GM23248 (cell line): ENCODE data around the gene DDN. TPM values are rescaled to one million over a fixed set of nuclear protein-coding genes. Genes with fewer than 3 reads are reported as not detected.

Experiments used
- DNase-seq: peaks from one replicate; pipeline ENCODE4 v3.0.0-alpha.2; 2015
- H2AFZ ChIP-seq: fragments of 200-600 bp; sonication (generic); 2 replicates; pipeline ENCODE4 v1.6.1; 2016; ENCODE audit warnings: antibody characterized with exemption
- H3F3A ChIP-seq: fragments of 200-600 bp; sonication (generic); 2 replicates; pipeline ENCODE4 v1.6.1; 2016; ENCODE audit warnings: mild to moderate bottlenecking, antibody characterized with exemption, mixed run types; ENCODE audit not compliant: insufficient read depth
- H3K27ac ChIP-seq: fragments of 200-600 bp; sonication (generic); 2 replicates; pipeline ENCODE4 v1.5.1; 2016; ENCODE audit warnings: mild to moderate bottlenecking
- H3K27me3 ChIP-seq: fragments of 200-600 bp; sonication (generic); replicated peaks from 2 replicates; pipeline ENCODE4 v1.6.1; 2016; ENCODE audit warnings: mild to moderate bottlenecking; ENCODE audit not compliant: insufficient read depth
- H3K36me3 ChIP-seq: fragments of 200-600 bp; sonication (generic); 2 replicates; pipeline ENCODE4 v1.6.1; 2016; ENCODE audit warnings: low read depth, mild to moderate bottlenecking
- H3K4me1 ChIP-seq: fragments of 200-600 bp; sonication (generic); 2 replicates; pipeline ENCODE4 v1.6.1; 2016; ENCODE audit warnings: mild to moderate bottlenecking; ENCODE audit not compliant: insufficient read depth
- H3K4me2 ChIP-seq: fragments of 200-600 bp; sonication (generic); one replicate; pipeline ENCODE4 v1.6.1; 2016; ENCODE audit warnings: mild to moderate bottlenecking; ENCODE audit not compliant: unreplicated experiment
- H3K4me3 ChIP-seq: fragments of 200-600 bp; sonication (generic); 2 replicates; pipeline ENCODE4 v1.5.1; 2016; ENCODE audit warnings: mild to moderate bottlenecking
- H3K79me2 ChIP-seq: fragments of 200-600 bp; sonication (generic); 2 replicates; pipeline ENCODE4 v1.6.1; 2016; ENCODE audit warnings: mild to moderate bottlenecking; ENCODE audit not compliant: insufficient read depth
- H3K9ac ChIP-seq: fragments of 200-600 bp; sonication (generic); 2 replicates; pipeline ENCODE4 v1.6.1; 2016; ENCODE audit warnings: mild to moderate bottlenecking
- H3K9me2 ChIP-seq: fragments of 200-600 bp; sonication (generic); 2 replicates; pipeline ENCODE4 v1.6.1; 2016; ENCODE audit warnings: mixed run types, mild to moderate bottlenecking, moderate library complexity; ENCODE audit not compliant: insufficient read depth
- H3K9me3 ChIP-seq: fragments of 200-600 bp; sonication (generic); one replicate; pipeline ENCODE4 v1.6.1; 2017; ENCODE audit warnings: low read depth
- H4K20me1 ChIP-seq: fragments of 200-600 bp; sonication (generic); 2 replicates; pipeline ENCODE4 v1.6.0; 2016; ENCODE audit not compliant: insufficient read depth
- EZH2 ChIP-seq: fragments of 200-600 bp; sonication (generic); IDR thresholded peaks from 2 replicates; pipeline ENCODE4 v1.6.1; 2018; ENCODE audit warnings: antibody characterized with exemption, mild to moderate bottlenecking; ENCODE audit not compliant: insufficient read depth, poor library complexity, severe bottlenecking
- EZH2phosphoT487 ChIP-seq: fragments of 200-600 bp; sonication (generic); IDR thresholded peaks from 2 replicates; pipeline ENCODE4 v1.6.1; 2018; ENCODE audit warnings: antibody characterized with exemption, moderate library complexity, mild to moderate bottlenecking, low read depth; ENCODE audit not compliant: insufficient read depth
- WGBS, 2 experiments: methylation state at CpG; one replicate each; pipeline ENCODE4 v1.1.6; 2015 to 2017; ENCODE audit warnings: low lambda C conversion rate in 2 of 2, low coverage in 1 of 2; ENCODE audit errors: missing lambda C conversion rate in 2 of 2; 5-methylcytosine and 5-hydroxymethylcytosine counted together
- in situ Hi-C: fragments of 300-500 bp; cut with MboI; formaldehyde crosslinking; loops from 2 replicates; pipeline ENCODE4 v1.15.0; 2020
- polyA plus RNA-seq: library from polyadenylated mRNA; unstranded; fragments of >200 nt; fragmentation: Nextera tagmentation; extraction: Ambion mirVana; gene quantifications from 2 replicates; pipeline ENCODE4 v1.2.1, GENCODE V29; 2016
- small RNA-seq: library from RNA; depleted of rRNA; stranded (forward); fragments of <200 nt; gene quantifications from one replicate; pipeline ENCODE3, GENCODE V24; 2014; ENCODE audit warnings: low read depth, low replicate concordance
- total RNA-seq: library from RNA; depleted of rRNA; stranded (reverse); fragments of >200 nt; shearing (Covaris generic); gene quantifications from 2 replicates; pipeline ENCODE4 v1.2.3, GENCODE V29; 2014; rRNA removed

Gene DDN
- total and polyA plus RNA-seq, 2 experiments from 2014 or later: not detected

DNA sequence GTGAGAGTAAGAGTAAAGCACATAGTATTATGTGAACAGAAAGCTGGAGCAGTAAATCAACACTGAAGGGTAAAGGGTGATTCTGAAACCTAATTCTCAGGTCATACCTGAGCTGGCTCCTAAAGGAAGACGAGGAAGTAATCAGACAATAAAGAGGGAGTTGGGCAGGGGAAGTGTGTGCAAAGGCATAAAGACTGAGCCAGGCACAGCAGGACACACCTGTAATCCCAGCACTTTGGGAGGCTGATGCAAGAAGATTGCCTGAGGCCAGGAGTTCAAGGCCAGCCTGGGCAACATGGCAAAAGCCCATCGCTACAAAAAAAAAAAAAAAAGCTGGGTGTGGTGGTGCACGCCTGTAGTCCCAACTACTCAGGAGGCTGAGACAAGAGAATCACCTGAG is 51.4 kb downstream of the DDN start:
- Histone ChIP-seq H3K4me1 (no peaks in the 10 kb centered on the region), H3K4me2 (no peak overlapping the region), H3F3A (no peaks in the 10 kb centered on the region), H3K9me3 (no peaks in the 10 kb centered on the region), H2AFZ (no peak overlapping the region), H3K27ac (no peak overlapping the region), H3K27me3 (no peaks in the 10 kb centered on the region), H3K79me2 (peaks cover 100% of the 10 kb centered on the region), H3K36me3 (no peaks in the 10 kb centered on the region), H4K20me1 (peaks cover 7% of the 10 kb centered on the region; the same call in 1 of the 2 replicates), H3K9me2 (no peaks in the 10 kb centered on the region), H3K4me3 (no peak overlapping the region), H3K9ac (no peak overlapping the region)
- in situ Hi-C loops: no loop called here
- WGBS, 2 experiments: 100% methylated on average over 3 of the region's 3 CpGs
- TF ChIP-seq EZH2phosphoT487 (no peak), EZH2 (no peak)
- no peak for DNase-seq

DNA sequence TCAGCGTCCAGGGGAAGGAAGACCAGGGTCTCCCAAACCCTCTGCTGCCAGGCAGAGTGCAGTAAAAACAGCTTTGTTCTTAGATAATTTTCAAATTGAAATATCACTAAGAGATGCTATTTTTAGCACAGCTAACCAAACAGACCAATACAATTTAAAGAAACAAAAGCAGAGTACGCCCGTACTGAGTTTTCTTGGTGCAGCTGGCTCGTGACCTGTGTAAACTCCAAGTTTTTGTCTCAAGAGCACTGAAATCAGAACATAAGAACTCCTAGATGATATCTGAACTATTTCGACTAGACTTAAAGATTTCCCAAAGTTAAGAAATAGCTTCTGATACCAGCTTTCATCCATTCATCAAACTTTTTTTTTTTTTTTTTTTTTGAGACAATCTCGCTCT is 52.2 kb downstream of the DDN start:
- 88 to 93% methylated on average over 6 of the region's 6 CpGs for WGBS, 2 experiments
- Histone ChIP-seq H3K9me3 (no peaks in the 10 kb centered on the region), H2AFZ (no peak overlapping the region), H3K4me2 (no peak overlapping the region), H3K79me2 (peaks cover 100% of the 10 kb centered on the region), H3K4me1 (no peaks in the 10 kb centered on the region), H3K9ac (no peak overlapping the region), H3F3A (no peaks in the 10 kb centered on the region), H3K27ac (no peak overlapping the region), H3K9me2 (no peaks in the 10 kb centered on the region), H3K27me3 (no peaks in the 10 kb centered on the region), H3K36me3 (no peaks in the 10 kb centered on the region), H3K4me3 (no peak overlapping the region), H4K20me1 (peaks cover 11% of the 10 kb centered on the region)
- in situ Hi-C loops: no loop called here
- no peak for TF ChIP-seq EZH2
- no peak for TF ChIP-seq EZH2phosphoT487
- DNase-seq: no peak

DNA sequence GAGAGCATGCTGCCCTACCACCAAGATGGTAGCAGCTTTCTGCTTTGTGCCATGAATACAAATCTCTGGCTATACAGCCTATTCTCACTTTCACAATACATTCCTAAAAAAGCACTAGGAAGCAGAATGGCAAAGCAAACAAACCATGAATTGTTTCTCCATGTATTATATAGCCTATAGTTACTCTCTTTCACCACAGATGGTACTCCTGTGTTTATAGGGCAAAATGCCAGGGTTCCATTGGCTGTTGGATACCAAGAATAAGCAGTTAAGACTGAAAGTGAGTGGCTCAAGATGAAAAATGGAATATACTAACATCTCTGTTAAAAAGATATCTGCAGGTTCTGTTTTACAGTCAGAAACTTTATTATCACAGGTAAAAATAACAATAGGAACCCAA is 53.0 kb downstream of the DDN start:
- no peaks in the 10 kb centered on the region for H3F3A ChIP-seq
- peaks cover 11% of the 10 kb centered on the region for H4K20me1 ChIP-seq
- peaks cover 100% of the 10 kb centered on the region for H3K79me2 ChIP-seq
- no peak overlapping the region for H3K4me3 ChIP-seq
- no peak for DNase-seq
- H3K9me2 ChIP-seq: no peaks in the 10 kb centered on the region
- H3K4me1 ChIP-seq: no peaks in the 10 kb centered on the region
- in situ Hi-C loops: no loop called here
- H3K9me3 ChIP-seq: no peaks in the 10 kb centered on the region
- no peak overlapping the region for H3K27ac ChIP-seq
- no peaks in the 10 kb centered on the region for H3K27me3 ChIP-seq
- H3K4me2 ChIP-seq: no peak overlapping the region
- TF ChIP-seq EZH2phosphoT487 (no peak), EZH2 (no peak)
- H3K9ac ChIP-seq: no peak overlapping the region
- H3K36me3 ChIP-seq: no peaks in the 10 kb centered on the region
- H2AFZ ChIP-seq: no peak overlapping the region

Small RNA genes within 50 kb of the gene (small RNA-seq; reads per million reads assigned to genes)
- gene RNU6-940P: not detected

Other genes with a start within 250 kb of the DDN start
- gene ADCY6, start 210.3 kb downstream of the DDN start, total RNA-seq: 24.8 and 25.8 TPM in 2 replicates
- 4.1 TPM in 2 replicates for gene ADCY6, start 210.3 kb downstream of the DDN start, polyA plus RNA-seq
- 18.6 and 26.8 TPM in 2 replicates for gene CACNB3, start 180.9 kb downstream of the DDN start, total RNA-seq
- gene CACNB3, start 180.9 kb downstream of the DDN start, polyA plus RNA-seq: 22.4 and 22.6 TPM in 2 replicates
- gene DDX23, start 147.2 kb downstream of the DDN start, total RNA-seq: 56.5 and 61.0 TPM in 2 replicates
- 32.1 and 34.2 TPM in 2 replicates for gene DDX23, start 147.2 kb downstream of the DDN start, polyA plus RNA-seq
- gene RND1, start 133.5 kb downstream of the DDN start, total RNA-seq: 0.32 TPM in 1 of 2 replicates, not detected in the other
- gene RND1, start 133.5 kb downstream of the DDN start, polyA plus RNA-seq: 0.13 TPM in 1 of 2 replicates, not detected in the other
- gene FKBP11, start 73.9 kb downstream of the DDN start, total RNA-seq: 17.4 and 28.1 TPM in 2 replicates
- gene FKBP11, start 73.9 kb downstream of the DDN start, polyA plus RNA-seq: 158 and 159 TPM in 2 replicates
- 55.3 and 87.7 TPM in 2 replicates for gene ARF3, start 41.9 kb downstream of the DDN start, total RNA-seq
- 65.0 and 71.7 TPM in 2 replicates for gene ARF3, start 41.9 kb downstream of the DDN start, polyA plus RNA-seq
- gene WNT10B, start 27.6 kb downstream of the DDN start, total RNA-seq: 0.32 TPM in 1 of 2 replicates, not detected in the other
- gene WNT10B, start 27.6 kb downstream of the DDN start, polyA plus RNA-seq: 0.29 and 0.61 TPM in 2 replicates
- not detected in 2 replicates for gene WNT1, start 21.1 kb downstream of the DDN start, total RNA-seq
- not detected in 2 replicates for gene WNT1, start 21.1 kb downstream of the DDN start, polyA plus RNA-seq
- gene PRKAG1, start 19.4 kb upstream of the DDN start, total RNA-seq: 86.1 and 91.3 TPM in 2 replicates
- 62.5 and 66.8 TPM in 2 replicates for gene PRKAG1, start 19.4 kb upstream of the DDN start, polyA plus RNA-seq
- gene KMT2D, start 61.4 kb upstream of the DDN start, total RNA-seq: 8.2 and 12.8 TPM in 2 replicates
- gene KMT2D, start 61.4 kb upstream of the DDN start, polyA plus RNA-seq: 8.6 and 10.3 TPM in 2 replicates
- 0.86 and 1.1 TPM in 2 replicates for gene RHEBL1, start 70.6 kb upstream of the DDN start, total RNA-seq
- gene RHEBL1, start 70.6 kb upstream of the DDN start, polyA plus RNA-seq: 0.63 and 0.65 TPM in 2 replicates
- gene DHH, start 95.4 kb upstream of the DDN start, total RNA-seq: not detected in 2 replicates
- not detected in 2 replicates for gene DHH, start 95.4 kb upstream of the DDN start, polyA plus RNA-seq
- gene LMBR1L, start 111.5 kb upstream of the DDN start, total RNA-seq: 22.0 and 62.9 TPM in 2 replicates
- 28.2 and 31.6 TPM in 2 replicates for gene LMBR1L, start 111.5 kb upstream of the DDN start, polyA plus RNA-seq
- gene TUBA1B, start 132.0 kb upstream of the DDN start, total RNA-seq: 1,598 and 1,776 TPM in 2 replicates
- 1,195 and 1,237 TPM in 2 replicates for gene TUBA1B, start 132.0 kb upstream of the DDN start, polyA plus RNA-seq
- gene TUBA1A, start 189.7 kb upstream of the DDN start, total RNA-seq: 628 and 639 TPM in 2 replicates
- gene TUBA1A, start 189.7 kb upstream of the DDN start, polyA plus RNA-seq: 452 and 467 TPM in 2 replicates